Measurements from ENCODE around the gene ESR2.

GRCh38 chr14:64158608-64159007, 135.6 kb downstream of the ESR2 start:
- TF ChIP-seq CTCF (IDR thresholded peaks at IDR 0.05): no peak
- no peak for TF ChIP-seq POLR2AphosphoS5 (IDR thresholded peaks at IDR 0.05)

Measured in transverse colon (tissue), 4 donors.